Measurements from ENCODE around the gene B3GALT5. TPM values are rescaled to one million over a fixed set of nuclear protein-coding genes. Genes with fewer than 3 reads are reported as not detected.

B3GALT5 gene
- total and polyA plus RNA-seq, 2 donors (not counting 1 experiment from before 2014, with no cell fraction given) = not detected

DNA sequence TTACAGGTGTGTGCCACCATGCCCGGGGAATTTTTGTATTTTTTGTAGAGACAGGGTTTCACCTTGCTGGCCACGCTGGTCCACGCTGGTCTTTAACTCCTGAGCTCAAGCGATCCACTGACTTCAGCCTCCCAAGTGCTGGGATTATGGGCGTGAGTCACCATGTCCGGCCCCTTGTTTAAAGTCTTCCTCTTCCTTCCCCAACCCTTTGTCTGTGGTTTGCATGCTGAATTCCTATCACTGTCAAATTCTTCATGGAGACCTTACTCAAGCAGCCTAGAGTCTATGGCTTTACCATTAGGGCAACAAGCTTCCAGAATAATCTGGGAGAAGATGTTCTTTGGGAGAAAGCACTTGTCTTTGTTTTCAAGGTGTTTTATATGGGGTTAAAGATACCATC, 34.7 kb downstream of the B3GALT5 start:
- no peaks in the 10 kb centered on the region for H3K4me1 Mint-ChIP-seq
- H3K27me3 ChIP-seq (replicated peaks in 1 of 4; ENCODE audit: control extremely low read depth in 1 of 4, control insufficient read depth in 3 of 4, insufficient read depth in 4 of 4, low read length in 3 of 4) = no peaks in the 10 kb centered on the region
- H3K79me2 ChIP-seq (ENCODE audit: control insufficient read depth, insufficient read depth, low read length) = no peaks in the 10 kb centered on the region
- H4K20me1 ChIP-seq (ENCODE audit: control insufficient read depth, insufficient read depth, low read length, poor library complexity, severe bottlenecking) = no peaks in the 10 kb centered on the region
- no peaks in the 10 kb centered on the region for H3K27me3 Mint-ChIP-seq
- CTCF ChIA-PET = no interaction called here
- H3K9me3 ChIP-seq (ENCODE audit: control extremely low read depth in 1 of 3, control insufficient read depth in 2 of 3, insufficient read depth in 1 of 3, low read length in 2 of 3) = peaks cover 0 to 30% (median 0%) of the 10 kb centered on the region in 3 donors
- H3K4me3 ChIP-seq (ENCODE audit: control extremely low read depth in 1 of 5, extremely low read depth in 1 of 5, insufficient read depth in 1 of 5, low read depth in 2 of 5, low read length in 4 of 5) = no peak overlapping the region
- ATAC-seq (ENCODE audit: low read depth) = no peak
- H3K36me3 ChIP-seq (replicated peaks in 1 of 2; ENCODE audit: control extremely low read depth in 1 of 2, control insufficient read depth in 1 of 2, extremely low read depth in 1 of 2, insufficient read depth in 2 of 2, low read length in 1 of 2) = no peaks in the 10 kb centered on the region
- TF ChIP-seq, protein P1, sequence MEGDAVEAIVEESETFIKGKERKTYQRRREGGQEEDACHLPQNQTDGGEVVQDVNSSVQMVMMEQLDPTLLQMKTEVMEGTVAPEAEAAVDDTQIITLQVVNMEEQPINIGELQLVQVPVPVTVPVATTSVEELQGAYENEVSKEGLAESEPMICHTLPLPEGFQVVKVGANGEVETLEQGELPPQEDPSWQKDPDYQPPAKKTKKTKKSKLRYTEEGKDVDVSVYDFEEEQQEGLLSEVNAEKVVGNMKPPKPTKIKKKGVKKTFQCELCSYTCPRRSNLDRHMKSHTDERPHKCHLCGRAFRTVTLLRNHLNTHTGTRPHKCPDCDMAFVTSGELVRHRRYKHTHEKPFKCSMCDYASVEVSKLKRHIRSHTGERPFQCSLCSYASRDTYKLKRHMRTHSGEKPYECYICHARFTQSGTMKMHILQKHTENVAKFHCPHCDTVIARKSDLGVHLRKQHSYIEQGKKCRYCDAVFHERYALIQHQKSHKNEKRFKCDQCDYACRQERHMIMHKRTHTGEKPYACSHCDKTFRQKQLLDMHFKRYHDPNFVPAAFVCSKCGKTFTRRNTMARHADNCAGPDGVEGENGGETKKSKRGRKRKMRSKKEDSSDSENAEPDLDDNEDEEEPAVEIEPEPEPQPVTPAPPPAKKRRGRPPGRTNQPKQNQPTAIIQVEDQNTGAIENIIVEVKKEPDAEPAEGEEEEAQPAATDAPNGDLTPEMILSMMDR (IDR thresholded peaks at IDR 0.05) = no peak
- no peak for TF ChIP-seq EZH2 (IDR thresholded peaks at IDR 0.05; ENCODE audit: borderline replicate concordance, insufficient read depth, low read depth, low read length, poor library complexity, severe bottlenecking)
- H3K4me3 Mint-ChIP-seq = no peak overlapping the region
- H3K9ac ChIP-seq (ENCODE audit: low read length) = no peak overlapping the region
- DNase-seq = no peak
- H2AFZ ChIP-seq (ENCODE audit: insufficient read depth, low read depth, low read length, poor library complexity, severe bottlenecking) = no peak overlapping the region
- H3K4me1 ChIP-seq (ENCODE audit: control insufficient read depth in 2 of 2, insufficient read depth in 2 of 2, low read length in 2 of 2) = no peaks in the 10 kb centered on the region
- 41% methylated on average over 6 of the region's 6 CpGs for WGBS (ENCODE audit: insufficient coverage)
- POLR2A ChIA-PET = no interaction called here
- no peak overlapping the region for H3K27ac ChIP-seq (ENCODE audit: low read length in 2 of 2)
- no peak overlapping the region for H3K27ac Mint-ChIP-seq
- H3K9me3 Mint-ChIP-seq (ENCODE audit: insufficient read depth) = peaks cover 3% of the 10 kb centered on the region
- no peak overlapping the region for H3K4me2 ChIP-seq (replicated peaks; ENCODE audit: low read depth, low read length, poor library complexity, severe bottlenecking)
- intact Hi-C loops (cut with micrococcal nuclease) = no loop called here

DNA sequence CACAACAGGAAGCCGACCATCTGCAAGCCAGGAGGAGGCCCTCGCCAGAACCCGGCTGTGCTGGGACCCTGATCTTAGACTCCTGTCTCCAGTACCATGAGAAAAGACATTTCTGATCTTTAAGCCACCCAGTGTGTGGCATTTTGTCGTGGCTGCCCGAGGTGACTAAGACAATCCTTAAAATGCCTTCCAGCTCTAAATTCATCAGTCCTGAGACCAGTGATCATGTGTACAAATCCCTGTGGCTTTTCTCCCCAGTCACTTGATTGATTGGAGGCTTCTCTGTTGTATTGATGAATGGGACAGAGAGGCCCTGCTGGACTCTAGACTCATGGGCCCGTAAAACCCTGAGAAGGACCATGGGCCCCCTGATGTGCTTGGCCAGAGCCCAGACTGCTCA, 36.1 kb downstream of the B3GALT5 start:
- H3K27ac Mint-ChIP-seq = no peak overlapping the region
- peaks cover 9% of the 10 kb centered on the region for H3K9me3 Mint-ChIP-seq (ENCODE audit: insufficient read depth)
- ChIA-PET CTCF (no interaction called here), POLR2A (no interaction called here)
- Histone ChIP-seq H2AFZ (ENCODE audit: insufficient read depth, low read depth, low read length, poor library complexity, severe bottlenecking) (no peak overlapping the region), H3K36me3 (replicated peaks in 1 of 2; ENCODE audit: control extremely low read depth in 1 of 2, control insufficient read depth in 1 of 2, extremely low read depth in 1 of 2, insufficient read depth in 2 of 2, low read length in 1 of 2) (no peaks in the 10 kb centered on the region), H3K27ac (ENCODE audit: low read length in 2 of 2) (no peak overlapping the region), H3K79me2 (ENCODE audit: control insufficient read depth, insufficient read depth, low read length) (no peaks in the 10 kb centered on the region), H3K9ac (ENCODE audit: low read length) (no peak overlapping the region), H3K4me1 (ENCODE audit: control insufficient read depth in 2 of 2, insufficient read depth in 2 of 2, low read length in 2 of 2) (no peaks in the 10 kb centered on the region), H4K20me1 (ENCODE audit: control insufficient read depth, insufficient read depth, low read length, poor library complexity, severe bottlenecking) (no peaks in the 10 kb centered on the region), H3K27me3 (replicated peaks in 1 of 4; ENCODE audit: control extremely low read depth in 1 of 4, control insufficient read depth in 3 of 4, insufficient read depth in 4 of 4, low read length in 3 of 4) (no peaks in the 10 kb centered on the region), H3K4me3 (ENCODE audit: control extremely low read depth in 1 of 5, extremely low read depth in 1 of 5, insufficient read depth in 1 of 5, low read depth in 2 of 5, low read length in 4 of 5) (no peak overlapping the region), H3K4me2 (replicated peaks; ENCODE audit: low read depth, low read length, poor library complexity, severe bottlenecking) (no peak overlapping the region), H3K9me3 (ENCODE audit: control extremely low read depth in 1 of 3, control insufficient read depth in 2 of 3, insufficient read depth in 1 of 3, low read length in 2 of 3) (peaks cover 0 to 35% (median 7%) of the 10 kb centered on the region in 3 donors)
- 89% methylated on average over 4 of the region's 6 CpGs for WGBS (ENCODE audit: insufficient coverage)
- ATAC-seq (ENCODE audit: low read depth) (no peak), DNase-seq (no peak)
- H3K4me3 Mint-ChIP-seq = no peak overlapping the region
- intact Hi-C loops (cut with micrococcal nuclease) = no loop called here
- H3K4me1 Mint-ChIP-seq = no peaks in the 10 kb centered on the region
- TF ChIP-seq EZH2 (IDR thresholded peaks at IDR 0.05; ENCODE audit: borderline replicate concordance, insufficient read depth, low read depth, low read length, poor library complexity, severe bottlenecking) = no peak
- TF ChIP-seq, protein P1 (IDR thresholded peaks at IDR 0.05) = no peak
- no peaks in the 10 kb centered on the region for H3K27me3 Mint-ChIP-seq

Measured in B cell (primary cell).